ENCODE data around the gene VPS26B. TPM values are rescaled to one million over a fixed set of nuclear protein-coding genes. Genes with fewer than 3 reads are reported as not detected.
"Not testable (repeated sequence)": the region's sequence is repeated elsewhere in the genome, so short reads cannot be mapped to it uniquely, and the experiment has no call there.

Gene VPS26B
- 11.8 TPM for polyA plus RNA-seq

DNA sequence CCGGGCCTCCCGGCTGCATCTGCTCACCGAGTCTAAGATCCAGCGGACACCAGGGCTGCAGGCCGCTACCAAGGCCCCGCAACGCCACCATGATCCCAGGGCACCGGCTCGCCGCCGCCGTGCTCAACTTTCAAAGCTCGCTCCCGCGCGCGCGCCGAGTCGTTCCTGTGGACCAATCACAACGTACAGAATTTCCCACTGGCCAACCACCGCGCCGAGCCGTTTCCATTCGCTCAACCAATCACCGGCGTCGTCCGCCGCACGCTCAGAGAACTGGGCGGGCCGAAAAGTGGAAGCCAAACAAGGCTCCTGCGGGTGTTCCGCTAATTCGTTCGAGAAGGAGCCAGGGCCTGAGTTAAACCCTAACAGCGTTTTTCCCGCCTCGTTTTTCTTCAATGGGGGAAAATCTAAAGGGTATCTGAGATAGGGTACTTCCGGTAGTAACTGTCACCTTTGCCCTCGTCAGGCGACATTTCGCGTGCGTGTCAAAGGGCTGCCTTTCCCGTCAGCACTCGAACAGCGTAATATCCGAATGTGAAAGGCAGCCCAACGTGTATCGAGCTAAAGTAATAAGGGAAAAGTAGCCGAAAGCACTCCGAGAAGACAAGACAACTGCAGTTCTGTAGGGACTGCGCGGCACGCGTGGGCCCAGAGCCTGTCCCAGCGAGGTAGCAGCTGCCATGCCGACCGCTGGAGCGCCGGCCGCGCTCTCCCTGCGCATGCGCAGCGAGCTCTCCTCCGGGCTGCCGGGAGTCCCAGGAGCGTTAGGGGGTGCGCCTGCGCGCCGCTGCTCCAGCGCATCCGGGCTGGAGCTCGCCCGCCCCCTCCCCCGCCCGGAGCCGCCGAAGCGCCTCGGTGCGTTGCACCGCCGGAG, at the start of gene VPS26B, which contains the start of gene NCAPD3:
Gene VPS26B (plus strand): TSS at position 836 of the 874 bp plus-strand sequence. CDS start 452 bp downstream, outside the sequence.
Gene NCAPD3 (minus strand): TSS at position 132 of the 874 bp plus-strand sequence. CDS start 41 bp downstream, at position 91.
- no peaks in the 10 kb centered on the region for H3K9me3 Mint-ChIP-seq
- H3K4me1 Mint-ChIP-seq = peaks cover 19 to 39% (median 27%) of the 10 kb centered on the region in 3 donors
- H3K27ac Mint-ChIP-seq = peak within 1 kb of the TSS; percentile 98 to 99 (median 99)
- peak within 1 kb of the TSS; percentile 92 to 99 (median 96) for H3K4me3 Mint-ChIP-seq
- peaks cover 8% of the 10 kb centered on the region for H3K27me3 Mint-ChIP-seq
- peaks cover 3% of the 10 kb centered on the region for H3K36me3 Mint-ChIP-seq

DNA sequence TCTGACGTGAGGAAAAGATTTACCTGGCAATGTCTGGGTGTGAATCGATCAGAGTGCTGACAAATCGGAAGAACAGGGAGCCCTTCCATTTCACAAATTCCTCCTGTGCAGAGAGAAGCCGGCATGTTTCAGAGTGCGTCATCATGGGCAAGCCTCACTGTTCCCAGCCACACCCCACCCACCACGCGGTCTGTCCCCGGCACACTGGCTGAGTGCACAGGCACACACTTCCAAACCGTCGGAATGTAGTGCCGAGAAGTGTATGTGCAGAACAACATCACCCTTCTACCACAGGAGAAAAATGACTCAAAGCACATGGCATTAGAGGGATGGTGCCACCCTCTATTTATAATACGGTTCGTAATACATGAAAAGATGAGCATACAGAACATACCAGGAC, 48.2 kb upstream of the VPS26B start:
- Mint-ChIP-seq H3K27ac (no peak overlapping the region), H3K4me1 (no peaks in the 10 kb centered on the region)

GRCh38 chr11:134178032-134178674, 46.3 kb upstream of the VPS26B start:
- Mint-ChIP-seq H3K27ac (no peak overlapping the region), H3K27me3 (no peaks in the 10 kb centered on the region), H3K9me3 (no peaks in the 10 kb centered on the region), H3K4me3 (no peak overlapping the region), H3K36me3 (peaks cover 5% of the 10 kb centered on the region), H3K4me1 (no peaks in the 10 kb centered on the region)

More for the DNA sequence above, 48.2 kb upstream of the VPS26B start:
- H3K4me3 Mint-ChIP-seq = no peak overlapping the region
- H3K9me3 Mint-ChIP-seq = no peaks in the 10 kb centered on the region
- no peaks in the 10 kb centered on the region for H3K27me3 Mint-ChIP-seq
- peaks cover 9% of the 10 kb centered on the region for H3K36me3 Mint-ChIP-seq

DNA sequence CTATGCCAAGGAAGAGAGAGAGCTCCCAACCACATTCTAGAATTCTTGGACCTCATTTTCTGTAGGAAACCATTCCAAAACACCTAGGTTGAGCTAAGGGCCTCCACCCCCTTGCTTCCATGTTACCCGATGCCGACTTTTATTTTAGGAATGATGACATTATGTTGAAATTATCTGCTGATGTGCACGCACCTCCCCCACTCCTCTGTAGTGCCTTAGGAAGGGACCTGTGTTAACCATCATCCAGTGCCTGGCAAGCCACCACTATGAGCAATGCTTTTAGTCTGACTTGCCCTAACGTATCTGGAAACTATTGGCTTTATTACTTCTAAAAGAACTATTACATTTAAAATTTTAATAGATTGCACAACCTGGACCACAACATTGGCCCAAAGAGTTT, 42.8 kb upstream of the VPS26B start:
- Mint-ChIP-seq H3K36me3 (peaks cover 4% of the 10 kb centered on the region), H3K4me3 (no peak overlapping the region), H3K4me1 (no peaks in the 10 kb centered on the region), H3K9me3 (no peaks in the 10 kb centered on the region), H3K27me3 (no peaks in the 10 kb centered on the region), H3K27ac (no peak overlapping the region)

GRCh38 chr11:134188092-134188491, 36.4 kb upstream of the VPS26B start:
- H3K9me3 Mint-ChIP-seq, H3K4me1 Mint-ChIP-seq, H3K27ac Mint-ChIP-seq, H3K27me3 Mint-ChIP-seq, H3K4me3 Mint-ChIP-seq: not testable (repeated sequence)
- peaks cover 29% of the 10 kb centered on the region for H3K36me3 Mint-ChIP-seq

- Mint-ChIP-seq H3K27ac (no peak overlapping the region), H3K9me3 (no peaks in the 10 kb centered on the region), H3K36me3 (peaks cover 20% of the 10 kb centered on the region), H3K4me1 (no peaks in the 10 kb centered on the region), H3K4me3 (peak overlapping the region in 1 of 4 donors; percentile 87), H3K27me3 (no peaks in the 10 kb centered on the region)
Observed at GRCh38 chr11:134196756-134197155, 27.7 kb upstream of the VPS26B start.

- no peak overlapping the region for H3K27ac Mint-ChIP-seq
- peaks cover 15% of the 10 kb centered on the region for H3K36me3 Mint-ChIP-seq
- no peak overlapping the region for H3K4me3 Mint-ChIP-seq
- H3K9me3 Mint-ChIP-seq = no peaks in the 10 kb centered on the region
- H3K27me3 Mint-ChIP-seq = no peaks in the 10 kb centered on the region
- no peaks in the 10 kb centered on the region for H3K4me1 Mint-ChIP-seq
Observed at GRCh38 chr11:134199531-134199930, 24.9 kb upstream of the VPS26B start.

GRCh38 chr11:134200688-134201087, 23.8 kb upstream of the VPS26B start:
- H3K4me3 Mint-ChIP-seq = no peak overlapping the region
- no peaks in the 10 kb centered on the region for H3K9me3 Mint-ChIP-seq
- no peaks in the 10 kb centered on the region for H3K4me1 Mint-ChIP-seq
- peaks cover 15% of the 10 kb centered on the region for H3K36me3 Mint-ChIP-seq
- no peaks in the 10 kb centered on the region for H3K27me3 Mint-ChIP-seq
- H3K27ac Mint-ChIP-seq = no peak overlapping the region

DNA sequence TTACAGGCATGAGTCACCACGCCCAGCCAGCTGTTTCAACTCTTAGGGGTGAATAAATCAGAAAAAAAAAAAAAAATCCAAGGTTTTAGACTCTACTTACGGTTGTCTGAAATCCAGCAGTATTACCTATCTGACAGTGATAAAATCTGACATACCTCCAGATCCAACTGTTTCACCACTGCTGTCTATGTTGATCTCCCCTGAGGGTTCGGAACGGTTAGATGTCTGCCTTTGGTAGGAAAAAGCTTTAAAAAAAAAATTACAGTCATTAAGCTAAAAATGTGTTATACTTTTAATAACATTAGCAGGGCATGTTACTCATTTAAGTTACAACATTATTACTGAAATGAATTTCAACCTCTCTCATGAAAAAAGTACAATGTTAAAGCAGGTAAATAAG, 21.8 kb upstream of the VPS26B start:
- H3K27me3 Mint-ChIP-seq = no peaks in the 10 kb centered on the region
- H3K4me3 Mint-ChIP-seq = no peak overlapping the region
- H3K27ac Mint-ChIP-seq = no peak overlapping the region
- H3K4me1 Mint-ChIP-seq = no peaks in the 10 kb centered on the region
- H3K9me3 Mint-ChIP-seq = no peaks in the 10 kb centered on the region
- H3K36me3 Mint-ChIP-seq = peaks cover 11% of the 10 kb centered on the region

- H3K36me3 Mint-ChIP-seq = peaks cover 14% of the 10 kb centered on the region
- H3K27me3 Mint-ChIP-seq = no peaks in the 10 kb centered on the region
- H3K4me3 Mint-ChIP-seq = no peak overlapping the region
- H3K27ac Mint-ChIP-seq = no peak overlapping the region
- H3K4me1 Mint-ChIP-seq = no peaks in the 10 kb centered on the region
- no peaks in the 10 kb centered on the region for H3K9me3 Mint-ChIP-seq
Observed at GRCh38 chr11:134205729-134206128, 18.7 kb upstream of the VPS26B start.

DNA sequence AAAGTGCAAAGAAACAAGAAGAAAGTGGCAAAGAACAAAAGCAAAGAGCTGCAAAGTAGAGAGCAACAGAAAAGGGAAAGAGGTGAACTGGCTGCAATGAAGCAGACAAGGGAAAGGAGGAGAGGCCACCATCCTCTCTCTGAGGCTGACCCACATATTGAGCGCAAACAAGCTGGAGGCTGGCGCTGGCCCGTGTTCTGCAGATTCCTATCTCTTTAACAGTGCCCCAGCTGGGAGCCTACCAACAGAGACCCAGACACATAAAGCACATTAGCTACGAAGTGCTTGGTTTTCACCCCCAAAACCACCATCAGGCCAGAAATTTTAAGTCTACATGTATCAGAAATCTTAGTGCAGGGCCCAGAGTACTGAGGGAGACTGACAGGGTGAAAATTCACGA, 18.3 kb upstream of the VPS26B start:
- Mint-ChIP-seq H3K36me3 (peaks cover 14% of the 10 kb centered on the region), H3K4me3 (no peak overlapping the region), H3K4me1 (no peaks in the 10 kb centered on the region), H3K27me3 (no peaks in the 10 kb centered on the region), H3K9me3 (no peaks in the 10 kb centered on the region), H3K27ac (no peak overlapping the region)

- H3K9me3 Mint-ChIP-seq = no peaks in the 10 kb centered on the region
- H3K36me3 Mint-ChIP-seq = peaks cover 10% of the 10 kb centered on the region
- no peak overlapping the region for H3K4me3 Mint-ChIP-seq
- peak overlapping the region in 1 of 3 donors; percentile 12 for H3K27ac Mint-ChIP-seq
- no peaks in the 10 kb centered on the region for H3K27me3 Mint-ChIP-seq
- H3K4me1 Mint-ChIP-seq = peaks cover 0 to 2% (median 0%) of the 10 kb centered on the region in 3 donors
Observed at GRCh38 chr11:134207538-134208239, 16.8 kb upstream of the VPS26B start.

GRCh38 chr11:134215836-134216235, 8.6 kb upstream of the VPS26B start:
- H3K36me3 Mint-ChIP-seq = peaks cover 5% of the 10 kb centered on the region
- peaks cover 0 to 3% (median 2%) of the 10 kb centered on the region in 3 donors for H3K4me1 Mint-ChIP-seq
- no peaks in the 10 kb centered on the region for H3K9me3 Mint-ChIP-seq
- H3K27me3 Mint-ChIP-seq = no peaks in the 10 kb centered on the region
- H3K27ac Mint-ChIP-seq = no peak overlapping the region
- no peak overlapping the region for H3K4me3 Mint-ChIP-seq

DNA sequence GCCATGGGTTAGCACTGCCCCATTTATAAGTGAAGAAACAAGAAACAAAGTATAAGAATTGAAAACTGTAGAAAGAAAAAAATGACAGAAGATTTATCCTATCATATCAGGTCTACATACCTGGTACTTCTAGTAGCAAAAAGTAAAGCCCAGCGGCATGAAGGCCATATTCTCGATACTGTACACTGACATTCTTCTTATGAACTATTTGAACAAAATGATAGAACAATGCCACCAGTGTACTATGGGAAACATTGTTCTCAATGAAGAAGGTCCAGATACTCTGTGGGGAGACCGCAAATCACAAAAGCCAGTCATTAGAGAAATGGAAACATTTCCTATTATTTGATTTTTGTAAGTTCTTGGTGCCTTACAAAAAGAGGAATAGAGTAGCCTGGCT, 7.7 kb upstream of the VPS26B start:
- Mint-ChIP-seq H3K27ac (no peak overlapping the region), H3K9me3 (no peaks in the 10 kb centered on the region), H3K36me3 (peaks cover 5% of the 10 kb centered on the region), H3K27me3 (no peaks in the 10 kb centered on the region), H3K4me1 (peaks cover 0 to 3% (median 0%) of the 10 kb centered on the region in 3 donors), H3K4me3 (peak overlapping the region in 1 of 4 donors; percentile 20)

- Mint-ChIP-seq H3K27me3 (peaks cover 8% of the 10 kb centered on the region), H3K4me1 (peaks cover 19 to 30% (median 21%) of the 10 kb centered on the region in 3 donors)
Observed at GRCh38 chr11:134223121-134223520, 1.4 kb upstream of the VPS26B start.

More at GRCh38 chr11:134223121-134223520, 1.4 kb upstream of the VPS26B start:
- H3K27ac Mint-ChIP-seq = peak overlapping the region; percentile 22 to 99 (median 42)
- no peaks in the 10 kb centered on the region for H3K9me3 Mint-ChIP-seq
- peak overlapping the region; percentile 92 to 99 (median 96) for H3K4me3 Mint-ChIP-seq
- peaks cover 3% of the 10 kb centered on the region for H3K36me3 Mint-ChIP-seq
